HepG2 (cell line): ENCODE results near the gene ZFP36L2. TPM values are rescaled to one million over a fixed set of nuclear protein-coding genes. Genes with fewer than 3 reads are reported as not detected.

ENCODE experiments used
- ARID2 ChIP-seq: sonication (generic); formaldehyde crosslinking; IDR thresholded peaks from 2 replicates; pipeline ENCODE4 v1.8.1; 2022; ENCODE audit warnings: mild to moderate bottlenecking, missing genetic modification reagents, borderline replicate concordance
- DPF2 ChIP-seq: sonication (generic); formaldehyde crosslinking; IDR thresholded peaks from 2 replicates; pipeline ENCODE4 v1.4.0; 2020; ENCODE audit warnings: mild to moderate bottlenecking, low read depth, missing genetic modification reagents, borderline replicate concordance
- ETS1 ChIP-seq: sonication (generic); formaldehyde crosslinking; IDR thresholded peaks from 2 replicates; pipeline ENCODE4 v1.4.0; 2020; ENCODE audit warnings: missing genetic modification reagents
- FOXO1 ChIP-seq: sonication (generic); formaldehyde crosslinking; IDR thresholded peaks from 2 replicates; pipeline ENCODE4 v1.4.0; 2020; ENCODE audit warnings: missing genetic modification reagents
- HIC2 ChIP-seq: sonication (generic); formaldehyde crosslinking; IDR thresholded peaks from 2 replicates; pipeline ENCODE4 v1.9.0; 2022; ENCODE audit warnings: low read depth, missing genetic modification reagents
- HIVEP1 ChIP-seq: sonication (generic); formaldehyde crosslinking; IDR thresholded peaks from 2 replicates; pipeline ENCODE4 v1.4.0; 2020; ENCODE audit warnings: mild to moderate bottlenecking, missing genetic modification reagents
- NFYB ChIP-seq: sonication (generic); formaldehyde crosslinking; IDR thresholded peaks from 2 replicates; pipeline ENCODE4 v1.4.0; 2020; ENCODE audit warnings: missing genetic modification reagents
- PITX1 ChIP-seq: sonication (generic); formaldehyde crosslinking; IDR thresholded peaks from 2 replicates; pipeline ENCODE4 v1.5.1; 2020; ENCODE audit warnings: mild to moderate bottlenecking, missing genetic modification reagents
- POLR2A ChIP-seq, 2 experiments: IDR thresholded peaks; 2 replicates each; pipeline ENCODE4 v1.6.1; 2011; ENCODE audit warnings: low read depth in 2 of 2, low read length in 2 of 2, mild to moderate bottlenecking in 1 of 2, moderate library complexity in 1 of 2; ENCODE audit not compliant: insufficient read depth in 1 of 2
- RBM39 ChIP-seq: fragments of 200-400 bp; formaldehyde crosslinking; IDR thresholded peaks from one replicate; pipeline ENCODE4 v1.6.1; 2018; ENCODE audit warnings: antibody characterized with exemption, mild to moderate bottlenecking, low read depth, low read length; ENCODE audit not compliant: poor library complexity, severe bottlenecking
- REL ChIP-seq: sonication (generic); formaldehyde crosslinking; conservative IDR thresholded peaks from 2 replicates; pipeline ENCODE4 v1.8.0; 2022; ENCODE audit warnings: mild to moderate bottlenecking, missing genetic modification reagents, moderate library complexity
- SOX13 ChIP-seq, 3 experiments: fragments of 450-650 bp in 1 of 3; sonication (generic) in 1 of 3; formaldehyde crosslinking in 1 of 3; IDR thresholded peaks in 2 of 3; conservative IDR thresholded peaks in 1 of 3; 2 replicates each; pipeline versions ENCODE4 v1.5.0 to v1.6.1; 2016 to 2020; ENCODE audit warnings: antibody characterized with exemption in 1 of 3, mild to moderate bottlenecking in 1 of 3, missing compliant biosample characterization in 1 of 3, missing genetic modification reagents in 1 of 3, moderate library complexity in 1 of 3
- SP2 ChIP-seq: sonication (generic); formaldehyde crosslinking; IDR thresholded peaks from 2 replicates; pipeline ENCODE4 v1.5.1; 2020; ENCODE audit warnings: mild to moderate bottlenecking, missing genetic modification reagents
- SRY ChIP-seq: sonication (generic); formaldehyde crosslinking; IDR thresholded peaks from 2 replicates; pipeline ENCODE4 v1.8.0; 2022; ENCODE audit warnings: mild to moderate bottlenecking, missing genetic modification reagents
- TBX2 ChIP-seq: sonication (generic); formaldehyde crosslinking; IDR thresholded peaks from 2 replicates; pipeline ENCODE4 v1.5.0; 2020; ENCODE audit warnings: missing genetic modification reagents, mild to moderate bottlenecking, borderline replicate concordance
- ZBTB42 ChIP-seq: sonication (generic); formaldehyde crosslinking; IDR thresholded peaks from 2 replicates; pipeline ENCODE4 v1.5.0; 2020; ENCODE audit warnings: mild to moderate bottlenecking, missing genetic modification reagents
- ZNF224 ChIP-seq: sonication (generic); formaldehyde crosslinking; IDR thresholded peaks from 2 replicates; pipeline ENCODE4 v1.5.0; 2020; ENCODE audit warnings: mild to moderate bottlenecking, missing genetic modification reagents
- ZNF629 ChIP-seq: sonication (generic); formaldehyde crosslinking; conservative IDR thresholded peaks from 2 replicates; pipeline ENCODE4 v1.5.0; 2020; ENCODE audit warnings: missing genetic modification reagents
- ZNF740 ChIP-seq: sonication (generic); formaldehyde crosslinking; IDR thresholded peaks from 2 replicates; pipeline ENCODE4 v1.4.0; 2020; ENCODE audit warnings: missing genetic modification reagents
- ZNF746 ChIP-seq: sonication (generic); formaldehyde crosslinking; IDR thresholded peaks from 2 replicates; pipeline ENCODE4 v1.8.0; 2022; ENCODE audit warnings: mild to moderate bottlenecking, missing genetic modification reagents
- polyA plus RNA-seq, 8 experiments: library from polyadenylated mRNA; depleted of rRNA in 3 of 8; stranded (reverse) in 7 of 8; unstranded in 1 of 8; fragments of >200 nt; fragmentation: Illumina TruSeq in 4 of 8; extraction: Trizol in 4 of 8; gene quantifications; 2 replicates each; pipeline versions ENCODE4 v1.2.1 to v1.2.3, GENCODE V29; 2011 to 2016; ENCODE audit warnings: low read depth in 4 of 8, missing spikeins in 1 of 8, mixed read lengths in 1 of 8; ENCODE audit not compliant: insufficient read depth in 1 of 8
- total RNA-seq, 5 experiments: library from RNA; depleted of rRNA; stranded (reverse); fragments of >200 nt; fragmentation: Illumina TruSeq; extraction: Trizol; gene quantifications; 2 replicates each; pipeline ENCODE4 v1.2.3, GENCODE V29; 2016; ENCODE audit warnings: low read depth in 1 of 5
- TF ChIP-seq, protein P1 (sequence below): IDR thresholded peaks from 2 replicates; pipeline ENCODE4 v1.6.1; 2016; ENCODE audit warnings: mild to moderate bottlenecking
- TF ChIP-seq, protein P2 (sequence below): sonication (generic); formaldehyde crosslinking; IDR thresholded peaks from 2 replicates; pipeline ENCODE4 v1.8.0; 2022; ENCODE audit warnings: missing genetic modification reagents, mild to moderate bottlenecking, borderline replicate concordance
- TF ChIP-seq, protein P3 (sequence below): sonication (generic); formaldehyde crosslinking; IDR thresholded peaks from 2 replicates; pipeline ENCODE4 v1.4.0; 2020; ENCODE audit warnings: missing genetic modification reagents

Gene ZFP36L2
- total and polyA plus RNA-seq, 2 of the 13 experiments (the other 11 are each of a cell fraction or from before 2014, with no cell fraction given) = 11.2 to 21.8 TPM

DNA sequence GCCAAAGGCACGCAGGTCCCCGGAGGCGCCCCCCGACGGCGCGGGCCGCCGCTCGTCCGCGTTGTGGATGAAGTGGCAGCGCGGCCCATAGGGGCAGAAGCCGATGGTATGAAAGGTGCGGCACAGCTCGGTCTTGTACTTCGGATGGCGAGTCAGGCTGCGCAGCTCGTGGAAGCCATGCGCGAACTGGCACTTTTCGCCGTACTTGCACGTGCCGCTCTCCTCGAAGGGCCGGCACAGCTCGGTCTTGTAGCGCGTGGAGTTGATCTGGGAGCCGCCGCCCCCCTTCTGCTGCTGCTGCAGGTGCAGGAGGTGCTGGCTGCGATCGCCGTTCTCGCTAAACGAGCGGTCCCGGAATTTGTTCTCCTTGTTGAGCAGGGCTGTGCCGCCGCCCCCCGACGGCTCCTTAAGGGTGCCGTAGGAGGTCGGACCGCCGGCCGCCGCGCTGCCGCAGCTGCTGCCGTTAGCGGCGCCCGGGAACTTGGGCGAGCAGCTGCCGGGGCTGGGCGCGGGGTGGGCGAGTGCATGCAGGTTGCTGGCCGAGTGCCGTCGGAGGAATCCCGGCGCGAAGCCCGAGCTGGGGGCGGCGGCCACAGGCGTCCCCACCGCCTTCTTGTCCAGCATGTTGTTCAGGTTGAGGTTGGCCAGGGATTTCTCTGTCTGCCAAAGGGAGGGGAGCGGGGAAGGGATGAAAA, 1.2 kb downstream of the ZFP36L2 start (continued):
- TF ChIP-seq HIC2 (CRISPR knock-in tag) (no peak), ZBTB42 (CRISPR knock-in tag) (no peak), DPF2 (CRISPR knock-in tag) (no peak), TBX2 (no peak), HIVEP1 (no peak), ZNF224 (no peak), ZNF629 (0 out of 2 replicates have a peak, but pooled peaks have one; percentile 18), POLR2A (IDR thresholded peaks at IDR 0.05; ENCODE audit: insufficient read depth in 1 of 2, low read depth in 2 of 2, low read length in 2 of 2) (no peak), SRY (CRISPR knock-in tag) (peak; percentile 81; the same call in 1 of the 2 replicates), ZNF740 (CRISPR knock-in tag) (0 out of 2 replicates have a peak, but pooled peaks have one; percentile 41), ETS1 (CRISPR knock-in tag) (peak; percentile 51; the same call in 1 of the 2 replicates), FOXO1 (CRISPR knock-in tag) (0 out of 2 replicates have a peak, but pooled peaks have one; percentile 10), SOX13 (IDR thresholded peaks at IDR 0.05) (no peak), SOX13 (CRISPR knock-in tag; conservative IDR thresholded peaks at IDR 0.05 in 1 of 2, IDR thresholded peaks at IDR 0.05 in 1 of 2) (peak in 1 of 2 experiments; percentile 45; a peak in 1 of 4 replicates), REL (peak; percentile 50; the same call in 1 of the 2 replicates), ZNF746 (CRISPR knock-in tag) (no peak), SP2 (CRISPR knock-in tag) (no peak), ARID2 (peak; percentile 60), RBM39 (peak; percentile 32), PITX1 (no peak), NFYB (CRISPR knock-in tag) (no peak)
- TF ChIP-seq, protein P1, sequence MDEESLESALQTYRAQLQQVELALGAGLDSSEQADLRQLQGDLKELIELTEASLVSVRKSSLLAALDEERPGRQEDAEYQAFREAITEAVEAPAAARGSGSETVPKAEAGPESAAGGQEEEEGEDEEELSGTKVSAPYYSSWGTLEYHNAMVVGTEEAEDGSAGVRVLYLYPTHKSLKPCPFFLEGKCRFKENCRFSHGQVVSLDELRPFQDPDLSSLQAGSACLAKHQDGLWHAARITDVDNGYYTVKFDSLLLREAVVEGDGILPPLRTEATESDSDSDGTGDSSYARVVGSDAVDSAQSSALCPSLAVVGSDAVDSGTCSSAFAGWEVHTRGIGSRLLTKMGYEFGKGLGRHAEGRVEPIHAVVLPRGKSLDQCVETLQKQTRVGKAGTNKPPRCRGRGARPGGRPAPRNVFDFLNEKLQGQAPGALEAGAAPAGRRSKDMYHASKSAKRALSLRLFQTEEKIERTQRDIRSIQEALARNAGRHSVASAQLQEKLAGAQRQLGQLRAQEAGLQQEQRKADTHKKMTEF (CRISPR knock-in tag) = peak; percentile 33; the same call in 1 of the 2 replicates
- TF ChIP-seq, protein P2, sequence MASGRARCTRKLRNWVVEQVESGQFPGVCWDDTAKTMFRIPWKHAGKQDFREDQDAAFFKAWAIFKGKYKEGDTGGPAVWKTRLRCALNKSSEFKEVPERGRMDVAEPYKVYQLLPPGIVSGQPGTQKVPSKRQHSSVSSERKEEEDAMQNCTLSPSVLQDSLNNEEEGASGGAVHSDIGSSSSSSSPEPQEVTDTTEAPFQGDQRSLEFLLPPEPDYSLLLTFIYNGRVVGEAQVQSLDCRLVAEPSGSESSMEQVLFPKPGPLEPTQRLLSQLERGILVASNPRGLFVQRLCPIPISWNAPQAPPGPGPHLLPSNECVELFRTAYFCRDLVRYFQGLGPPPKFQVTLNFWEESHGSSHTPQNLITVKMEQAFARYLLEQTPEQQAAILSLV (CRISPR knock-in tag) = no peak
- TF ChIP-seq, protein P3, sequence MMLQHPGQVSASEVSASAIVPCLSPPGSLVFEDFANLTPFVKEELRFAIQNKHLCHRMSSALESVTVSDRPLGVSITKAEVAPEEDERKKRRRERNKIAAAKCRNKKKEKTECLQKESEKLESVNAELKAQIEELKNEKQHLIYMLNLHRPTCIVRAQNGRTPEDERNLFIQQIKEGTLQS (CRISPR knock-in tag) = no peak
